HG02798 (cell line): ENCODE measurements around the gene RYR3.

Source experiments
- ATAC-seq: cut with Tn5 transposase; IDR thresholded peaks from one replicate; pipeline ENCODE4 v1.9.1; 2021; ENCODE audit warnings: mild to moderate bottlenecking; ENCODE audit not compliant: unreplicated experiment, poor library complexity

Gene RYR3

GRCh38 chr15:33737687-33738601 is 427.2 kb downstream of the RYR3 start:
- no peak for ATAC-seq

GRCh38 chr15:33738941-33739664 is 428.3 kb downstream of the RYR3 start:
- no peak for ATAC-seq

- ATAC-seq: no peak
These were observed 431.5 kb downstream of the RYR3 start for GRCh38 chr15:33742306-33742705.

- no peak for ATAC-seq
These were observed 432.0 kb downstream of the RYR3 start for GRCh38 chr15:33742800-33743199.

GRCh38 chr15:33746203-33746602 is 435.4 kb downstream of the RYR3 start:
- ATAC-seq: no peak

- ATAC-seq: no peak
These were observed 442.2 kb downstream of the RYR3 start for GRCh38 chr15:33753012-33753411.

GRCh38 chr15:33754242-33754641 is 443.5 kb downstream of the RYR3 start:
- no peak for ATAC-seq

GRCh38 chr15:33756961-33757360 is 446.2 kb downstream of the RYR3 start:
- ATAC-seq: no peak

GRCh38 chr15:33757516-33758232 is 446.9 kb downstream of the RYR3 start:
- no peak for ATAC-seq

- ATAC-seq: no peak
These were observed 455.6 kb downstream of the RYR3 start for GRCh38 chr15:33766389-33766788.

GRCh38 chr15:33768670-33769190 is 458.0 kb downstream of the RYR3 start:
- ATAC-seq: no peak

GRCh38 chr15:33773969-33774368 is 463.2 kb downstream of the RYR3 start:
- ATAC-seq: no peak

GRCh38 chr15:33778852-33779251 is 468.1 kb downstream of the RYR3 start:
- ATAC-seq: no peak

GRCh38 chr15:33780011-33780768 is 469.4 kb downstream of the RYR3 start:
- ATAC-seq: no peak

- ATAC-seq: no peak
These were observed 472.2 kb downstream of the RYR3 start for GRCh38 chr15:33782966-33783365.

GRCh38 chr15:33785366-33785765 is 474.6 kb downstream of the RYR3 start:
- no peak for ATAC-seq

GRCh38 chr15:33788906-33789540 is 478.3 kb downstream of the RYR3 start:
- no peak for ATAC-seq

- ATAC-seq: no peak
These were observed 483.7 kb downstream of the RYR3 start for GRCh38 chr15:33794453-33794852.

GRCh38 chr15:33795070-33795469 is 484.3 kb downstream of the RYR3 start:
- no peak for ATAC-seq
